GM23338 (cell line): ENCODE results near the gene CACUL1. TPM values are rescaled to one million over a fixed set of nuclear protein-coding genes. Genes with fewer than 3 reads are reported as not detected.

Experiments used
- ATAC-seq: fragments of 200-7000 bp; cut with Tn5 transposase; 3 replicates; pipeline ENCODE4 v1.9.1; 2020
- DNase-seq: peaks from one replicate; pipeline ENCODE4 v3.0.0-alpha.2; 2015; ENCODE audit warnings: low spot score
- H2AFZ ChIP-seq: fragments of 200-600 bp; sonication (generic); 2 replicates; pipeline ENCODE4 v1.8.0; 2016; ENCODE audit warnings: antibody characterized with exemption, mild to moderate bottlenecking, moderate library complexity
- H3F3A ChIP-seq: fragments of 200-600 bp; sonication (generic); replicated peaks from 2 replicates; pipeline ENCODE4 v1.8.0; 2017; ENCODE audit warnings: antibody characterized with exemption, mixed run types, low read depth
- H3K27ac ChIP-seq: fragments of 200-600 bp; sonication (generic); 2 replicates; pipeline ENCODE4 v1.6.1; 2016; ENCODE audit warnings: low read depth
- H3K27me3 ChIP-seq: fragments of 200-600 bp; sonication (generic); 2 replicates; pipeline ENCODE4 v1.8.0; 2016; ENCODE audit warnings: mild to moderate bottlenecking, mixed run types, moderate library complexity; ENCODE audit not compliant: insufficient read depth
- H3K36me3 ChIP-seq: fragments of 200-600 bp; sonication (generic); 2 replicates; pipeline ENCODE4 v1.8.0; 2016; ENCODE audit warnings: mild to moderate bottlenecking; ENCODE audit not compliant: insufficient read depth
- H3K4me1 ChIP-seq: fragments of 200-600 bp; sonication (generic); 2 replicates; pipeline ENCODE4 v1.8.0; 2016; ENCODE audit warnings: mild to moderate bottlenecking, moderate library complexity; ENCODE audit not compliant: insufficient read depth
- H3K4me2 ChIP-seq: fragments of 200-600 bp; sonication (generic); 2 replicates; pipeline ENCODE4 v1.7.1; 2017; ENCODE audit warnings: mixed run types
- H3K4me3 ChIP-seq: fragments of 200-600 bp; sonication (generic); 2 replicates; pipeline ENCODE4 v1.6.1; 2016; ENCODE audit warnings: mixed run types
- H3K79me2 ChIP-seq: fragments of 200-600 bp; sonication (generic); replicated peaks from 2 replicates; pipeline ENCODE4 v1.8.0; 2017; ENCODE audit warnings: mild to moderate bottlenecking; ENCODE audit not compliant: insufficient read depth
- H3K9me2 ChIP-seq: fragments of 200-600 bp; sonication (generic); 2 replicates; pipeline ENCODE4 v1.8.0; 2017; ENCODE audit not compliant: insufficient read depth
- H4K20me1 ChIP-seq: fragments of 200-600 bp; sonication (generic); replicated peaks from 2 replicates; pipeline ENCODE4 v1.8.0; 2017; ENCODE audit warnings: mild to moderate bottlenecking; ENCODE audit not compliant: insufficient read depth
- H3K27ac Mint-ChIP-seq: 2 replicates; pipeline ENCODE4 v1.8.0; 2020; ENCODE audit warnings: inconsistent platforms, mild to moderate bottlenecking, moderate library complexity, mixed read lengths
- H3K27me3 Mint-ChIP-seq: 3 replicates; pipeline ENCODE4 v1.8.0; 2022; ENCODE audit warnings: low read depth, mild to moderate bottlenecking, moderate library complexity, mixed read lengths, inconsistent platforms; ENCODE audit not compliant: insufficient read depth, poor library complexity
- H3K36me3 Mint-ChIP-seq: 3 replicates; pipeline ENCODE4 v1.8.0; 2021; ENCODE audit warnings: low read depth, mild to moderate bottlenecking, inconsistent platforms, moderate library complexity, mixed read lengths
- H3K4me1 Mint-ChIP-seq: 3 replicates; pipeline ENCODE4 v1.8.0; 2020; ENCODE audit warnings: mild to moderate bottlenecking, inconsistent platforms, mixed read lengths
- H3K4me3 Mint-ChIP-seq: 3 replicates; pipeline ENCODE4 v1.8.0; 2021; ENCODE audit warnings: moderate library complexity, mild to moderate bottlenecking, inconsistent platforms, mixed read lengths
- H3K9me3 Mint-ChIP-seq: 3 replicates; pipeline ENCODE4 v1.8.0; 2020; ENCODE audit warnings: moderate library complexity, mild to moderate bottlenecking, inconsistent platforms, mixed read lengths
- CTCF ChIP-seq, 2 experiments: fragments of 200-600 bp in 1 of 2; sonication (generic) in 1 of 2; conservative IDR thresholded peaks; 2 replicates each; pipeline versions ENCODE4 v1.5.1 to v1.6.1; 2016 to 2017; ENCODE audit warnings: antibody characterized with exemption in 2 of 2, low read depth in 2 of 2, mild to moderate bottlenecking in 2 of 2, moderate library complexity in 1 of 2
- ETS1 ChIP-seq: IDR thresholded peaks from 2 replicates; pipeline ENCODE4 v1.6.1; 2016; ENCODE audit warnings: antibody characterized with exemption
- EZH2 ChIP-seq: fragments of 200-600 bp; sonication (generic); IDR thresholded peaks from one replicate; pipeline ENCODE4 v1.8.0; 2017; ENCODE audit warnings: antibody characterized with exemption, mild to moderate bottlenecking, low read depth; ENCODE audit not compliant: unreplicated experiment
- EZH2phosphoT487 ChIP-seq: fragments of 200-600 bp; sonication (generic); IDR thresholded peaks from one replicate; pipeline ENCODE4 v1.8.1; 2018; ENCODE audit warnings: antibody characterized with exemption; ENCODE audit not compliant: unreplicated experiment
- NANOG ChIP-seq: IDR thresholded peaks from 2 replicates; pipeline ENCODE4 v1.6.1; 2016; ENCODE audit warnings: antibody characterized with exemption, borderline replicate concordance
- POLR2AphosphoS5 ChIP-seq: IDR thresholded peaks from 2 replicates; pipeline ENCODE4 v1.6.1; 2016; ENCODE audit warnings: antibody characterized with exemption, low read depth
- ZNF114 ChIP-seq: fragments of 250-450 bp; sonication (Bioruptor Pico); IDR thresholded peaks from 2 replicates; pipeline ENCODE4 v1.5.0; 2020; ENCODE audit warnings: mild to moderate bottlenecking, moderate library complexity
- ZNF331 ChIP-seq: fragments of 250-450 bp; sonication (Bioruptor Pico); IDR thresholded peaks from 2 replicates; pipeline ENCODE4 v1.5.0; 2020; ENCODE audit warnings: low read depth, mild to moderate bottlenecking, moderate library complexity
- ZNF462 ChIP-seq: fragments of 250-450 bp; sonication (Bioruptor Pico); IDR thresholded peaks from 2 replicates; pipeline ENCODE4 v1.5.0; 2020; ENCODE audit warnings: mild to moderate bottlenecking, moderate library complexity
- polyA plus RNA-seq: library from polyadenylated mRNA; unstranded; fragments of >200 nt; fragmentation: Nextera tagmentation; extraction: Ambion mirVana; gene quantifications from 2 replicates; pipeline ENCODE4 v1.2.1, GENCODE V29; 2016
- total RNA-seq: library from RNA; depleted of rRNA; stranded (reverse); fragments of >200 nt; shearing (Covaris generic); gene quantifications from 2 replicates; pipeline ENCODE4 v1.2.3, GENCODE V29; 2014

The CACUL1 gene
- total and polyA plus RNA-seq, 2 experiments from 2014 or later, result 46.4 to 59.4 TPM

GRCh38 chr10:118664321-118664720, 90.4 kb downstream of the CACUL1 start:
- Histone ChIP-seq H3K27ac (no peak overlapping the region), H3K79me2 (no peaks in the 10 kb centered on the region), H3K4me1 (no peaks in the 10 kb centered on the region), H4K20me1 (no peaks in the 10 kb centered on the region; the same call in 1 of the 2 replicates), H3K36me3 (no peaks in the 10 kb centered on the region), H3K27me3 (no peaks in the 10 kb centered on the region), H3K4me2 (no peak overlapping the region), H3F3A (no peaks in the 10 kb centered on the region), H3K9me2 (no peaks in the 10 kb centered on the region), H2AFZ (no peak overlapping the region), H3K4me3 (no peak overlapping the region)
- H3K9me3 Mint-ChIP-seq, result peaks cover 5% of the 10 kb centered on the region; the same call in 2 of the 3 replicates
- H3K27me3 Mint-ChIP-seq, result peaks cover 8% of the 10 kb centered on the region
- H3K4me1 Mint-ChIP-seq, result peaks cover 3% of the 10 kb centered on the region; the same call in 1 of the 3 replicates
- TF ChIP-seq ZNF331 (CRISPR knock-in tag), result no peak
- H3K36me3 Mint-ChIP-seq, result no peaks in the 10 kb centered on the region
- H3K4me3 Mint-ChIP-seq, result no peak overlapping the region
- DNase-seq (no peak), ATAC-seq (no peak; the same call in 2 of the 3 replicates)
- H3K27ac Mint-ChIP-seq, result no peak overlapping the region

- Histone ChIP-seq H3K36me3 (no peaks in the 10 kb centered on the region), H3K79me2 (no peaks in the 10 kb centered on the region), H3K9me2 (no peaks in the 10 kb centered on the region), H3K27me3 (no peaks in the 10 kb centered on the region), H3K4me2 (no peak overlapping the region), H3K4me1 (no peaks in the 10 kb centered on the region), H3K27ac (no peak overlapping the region), H4K20me1 (no peaks in the 10 kb centered on the region), H2AFZ (no peak overlapping the region), H3F3A (no peaks in the 10 kb centered on the region), H3K4me3 (no peak overlapping the region)
- peaks cover 5% of the 10 kb centered on the region; the same call in 2 of the 3 replicates for H3K9me3 Mint-ChIP-seq
- no peak overlapping the region for H3K4me3 Mint-ChIP-seq
- H3K27me3 Mint-ChIP-seq, result peaks cover 3% of the 10 kb centered on the region
- no peak overlapping the region for H3K27ac Mint-ChIP-seq
- no peak for ATAC-seq
- no peaks in the 10 kb centered on the region for H3K36me3 Mint-ChIP-seq
- peaks cover 3% of the 10 kb centered on the region; the same call in 1 of the 3 replicates for H3K4me1 Mint-ChIP-seq
- DNase-seq, result no peak
- TF ChIP-seq ZNF462 (CRISPR knock-in tag), result no peak
- TF ChIP-seq ETS1, result no peak
- TF ChIP-seq NANOG, result no peak
- TF ChIP-seq ZNF331 (CRISPR knock-in tag), result no peak
- TF ChIP-seq CTCF (conservative IDR thresholded peaks at IDR 0.05; ENCODE audit: low read depth in 2 of 2), result no peak
- TF ChIP-seq EZH2phosphoT487, result no peak
- no peak for TF ChIP-seq POLR2AphosphoS5
- TF ChIP-seq ZNF114 (CRISPR knock-in tag), result no peak
- TF ChIP-seq EZH2, result no peak
Observed at GRCh38 chr10:118663176-118663575, 91.6 kb downstream of the CACUL1 start.
